IMR-90 (cell line): Measurements from ENCODE around the gene SYNE3. TPM values are rescaled to one million over a fixed set of nuclear protein-coding genes. Genes with fewer than 3 reads are reported as not detected.
A peak's percentile ranks its signal among the peaks of the same experiment; 100 is the strongest.

Experiments used
- ATAC-seq: fragments of 200-7000 bp; cut with Tn5 transposase; 2 replicates; pipeline ENCODE4 v1.9.1; 2020; ENCODE audit warnings: low read depth, mild to moderate bottlenecking, moderate library complexity
- BruUV-seq: library from RNA; stranded (reverse); fragments of 400-500 nt; replicated peaks from 2 replicates; lab custom pipeline; 2021; lab: Mats Ljungman, UMichigan
- CTCF ChIA-PET: fragments of 300-600 bp; formaldehyde crosslinking; extraction: SDS; loops from one replicate; lab custom pipeline; 2021; ENCODE audit warnings: antibody characterized with exemption; lab: Yijun Ruan, JAX
- POLR2A ChIA-PET: fragments of 300-600 bp; sonication (Branson Sonifier 250); formaldehyde crosslinking; loops from one replicate; lab custom pipeline; 2022; ENCODE audit warnings: antibody characterized with exemption; ENCODE audit not compliant: unreplicated experiment; lab: Charles Lee
- DNase-seq: peaks from one replicate; pipeline ENCODE4 v3.0.0; 2013
- H2AFZ ChIP-seq: replicated peaks from 2 replicates; pipeline ENCODE3; 2013; ENCODE audit warnings: low read length, mild to moderate bottlenecking; ENCODE audit not compliant: poor library complexity
- H2AK5ac ChIP-seq: 2 replicates; pipeline ENCODE4 v1.6.1; 2013; ENCODE audit warnings: low read depth, low read length, inconsistent platforms
- H2AK9ac ChIP-seq: replicated peaks from 2 replicates; pipeline ENCODE3; 2013; ENCODE audit warnings: mild to moderate bottlenecking, low read depth, low read length, moderate library complexity; ENCODE audit not compliant: poor library complexity
- H2BK120ac ChIP-seq: 2 replicates; pipeline ENCODE4 v1.6.1; 2013; ENCODE audit warnings: low read depth, low read length, inconsistent platforms
- H2BK15ac ChIP-seq: 3 replicates; pipeline ENCODE4 v1.6.1; 2013; ENCODE audit warnings: low read depth, low read length, inconsistent platforms
- H2BK20ac ChIP-seq: 2 replicates; pipeline ENCODE4 v1.6.1; 2013; ENCODE audit warnings: low read depth, mild to moderate bottlenecking, inconsistent platforms, low read length, moderate library complexity
- H2BK5ac ChIP-seq: 2 replicates; pipeline ENCODE4 v1.6.1; 2013; ENCODE audit warnings: mild to moderate bottlenecking, low read depth, low read length, inconsistent platforms; ENCODE audit not compliant: poor library complexity, severe bottlenecking
- H3K14ac ChIP-seq: replicated peaks from 2 replicates; pipeline ENCODE4 v1.6.1; 2013; ENCODE audit warnings: low read depth, low read length, inconsistent platforms
- H3K18ac ChIP-seq: 2 replicates; pipeline ENCODE4 v1.6.1; 2013; ENCODE audit warnings: low read depth, low read length, control low read depth
- H3K23ac ChIP-seq: 2 replicates; pipeline ENCODE4 v1.6.1; 2013; ENCODE audit warnings: low read depth, low read length, inconsistent platforms
- H3K27ac ChIP-seq: 2 replicates; pipeline ENCODE4 v1.5.1; 2013; ENCODE audit warnings: mild to moderate bottlenecking, control low read depth, low read length; ENCODE audit not compliant: insufficient read depth
- H3K27me3 ChIP-seq: 2 replicates; pipeline ENCODE4 v1.6.1; 2013; ENCODE audit warnings: low read length; ENCODE audit not compliant: control insufficient read depth, insufficient read depth
- H3K36me3 ChIP-seq: 2 replicates; pipeline ENCODE4 v1.6.1; 2013; ENCODE audit warnings: low read length, mixed read lengths; ENCODE audit not compliant: control insufficient read depth, insufficient read depth
- H3K4ac ChIP-seq: 2 replicates; pipeline ENCODE4 v1.6.1; 2013; ENCODE audit warnings: low read depth, low read length, inconsistent platforms
- H3K4me1 ChIP-seq: 2 replicates; pipeline ENCODE4 v1.6.1; 2013; ENCODE audit warnings: low read length, mixed read lengths; ENCODE audit not compliant: control insufficient read depth, insufficient read depth
- H3K4me2 ChIP-seq: 2 replicates; pipeline ENCODE4 v1.6.1; 2013; ENCODE audit warnings: low read depth, mild to moderate bottlenecking, control low read depth, low read length, moderate library complexity
- H3K4me3 ChIP-seq: 2 replicates; pipeline ENCODE4 v1.5.1; 2013; ENCODE audit warnings: low read depth, mild to moderate bottlenecking, control low read depth, low read length, moderate library complexity; ENCODE audit not compliant: insufficient read depth
- H3K56ac ChIP-seq: 2 replicates; pipeline ENCODE4 v1.6.1; 2013; ENCODE audit warnings: low read length, inconsistent platforms; ENCODE audit not compliant: insufficient read depth; ENCODE audit errors: extremely low read depth
- H3K79me1 ChIP-seq, 2 experiments: 2 replicates each; pipeline ENCODE4 v1.6.1; 2013; ENCODE audit warnings: low read length in 2 of 2, inconsistent platforms in 1 of 2, low read depth in 1 of 2
- H3K9ac ChIP-seq: 2 replicates; pipeline ENCODE4 v1.6.1; 2013; ENCODE audit warnings: low read depth, low read length, control low read depth
- H3K9me1 ChIP-seq: 2 replicates; pipeline ENCODE4 v1.6.1; 2013; ENCODE audit warnings: low read length, inconsistent platforms; ENCODE audit not compliant: insufficient read depth
- H3K9me3 ChIP-seq: 2 replicates; pipeline ENCODE4 v1.6.1; 2013; ENCODE audit warnings: low read length; ENCODE audit not compliant: control insufficient read depth, insufficient read depth
- H4K20me1 ChIP-seq: 2 replicates; pipeline ENCODE4 v1.6.1; 2013; ENCODE audit warnings: low read length, inconsistent platforms; ENCODE audit not compliant: insufficient read depth
- H4K5ac ChIP-seq: 2 replicates; pipeline ENCODE4 v1.6.1; 2013; ENCODE audit warnings: mild to moderate bottlenecking, low read depth, low read length, control low read depth
- H4K8ac ChIP-seq, 2 experiments: 2 replicates each; pipeline ENCODE4 v1.6.1; 2013; ENCODE audit warnings: low read depth in 2 of 2, low read length in 2 of 2, control low read depth in 1 of 2, inconsistent platforms in 1 of 2
- H4K91ac ChIP-seq: 2 replicates; pipeline ENCODE4 v1.6.1; 2013; ENCODE audit warnings: low read depth, low read length, inconsistent platforms; ENCODE audit not compliant: insufficient read depth
- BHLHE40 ChIP-seq: fragments of 150-350 bp; IDR thresholded peaks from 2 replicates; pipeline ENCODE4 v1.6.1; 2016; ENCODE audit warnings: mild to moderate bottlenecking, low read depth, low read length
- CEBPB ChIP-seq: IDR thresholded peaks from 2 replicates; pipeline ENCODE4 v1.6.1; 2012; ENCODE audit warnings: low read depth, low read length, improper control_type of control experiment
- CHD1 ChIP-seq: IDR thresholded peaks from 2 replicates; pipeline ENCODE4 v1.6.1; 2012; ENCODE audit warnings: low read depth, low read length, improper control_type of control experiment
- ELK1 ChIP-seq: fragments of 150-350 bp; IDR thresholded peaks from 2 replicates; pipeline ENCODE4 v1.6.1; 2016; ENCODE audit warnings: low read depth, mild to moderate bottlenecking, low read length, moderate library complexity, borderline replicate concordance
- FOS ChIP-seq: fragments of 150-350 bp; IDR thresholded peaks from 2 replicates; pipeline ENCODE4 v1.6.1; 2016; ENCODE audit warnings: low read depth, low read length
- MAFK ChIP-seq: IDR thresholded peaks from 2 replicates; pipeline ENCODE4 v1.6.1; 2012; ENCODE audit warnings: low read depth, low read length, improper control_type of control experiment
- MXI1 ChIP-seq: IDR thresholded peaks from 2 replicates; pipeline ENCODE4 v1.6.1; 2012; ENCODE audit warnings: low read depth, mild to moderate bottlenecking, low read length, moderate library complexity, borderline replicate concordance
- NFE2L2 ChIP-seq: fragments of 150-350 bp; IDR thresholded peaks from 2 replicates; pipeline ENCODE4 v1.6.1; 2016; ENCODE audit warnings: low read depth, mild to moderate bottlenecking, low read length
- POLR2A ChIP-seq: IDR thresholded peaks from 2 replicates; pipeline ENCODE4 v1.6.1; 2012; ENCODE audit warnings: mild to moderate bottlenecking, low read depth, low read length
- RAD21 ChIP-seq: IDR thresholded peaks from 2 replicates; pipeline ENCODE4 v1.6.1; 2012; ENCODE audit warnings: low read length, improper control_type of control experiment
- RCOR1 ChIP-seq: IDR thresholded peaks from 2 replicates; pipeline ENCODE4 v1.6.1; 2012; ENCODE audit warnings: mild to moderate bottlenecking, low read length, improper control_type of control experiment; ENCODE audit not compliant: insufficient replicate concordance
- RFX5 ChIP-seq: IDR thresholded peaks from 2 replicates; pipeline ENCODE4 v1.8.0; 2012; ENCODE audit warnings: low read depth, mild to moderate bottlenecking, low read length, moderate library complexity
- USF2 ChIP-seq: fragments of 150-350 bp; IDR thresholded peaks from 2 replicates; pipeline ENCODE4 v1.6.1; 2017; ENCODE audit warnings: mild to moderate bottlenecking, antibody characterized with exemption, low read length, low read depth
- WGBS, 2 experiments: methylation state at CpG; one replicate each; pipeline versions ENCODE4 v1.1.5 to v1.1.7; 2013; ENCODE audit warnings: missing lambda C conversion rate in 2 of 2; ENCODE audit not compliant: insufficient read length in 1 of 2; ENCODE audit errors: extremely low coverage in 2 of 2; 5-methylcytosine and 5-hydroxymethylcytosine counted together
- dilution Hi-C: fragments of 300-500 bp; cut with HindIII; formaldehyde crosslinking; loops from one replicate; pipeline ENCODE4 v1.14.3; 2018; ENCODE audit warnings: low sequenced_read_pairs; ENCODE audit not compliant: unreplicated experiment
- in situ Hi-C: fragments of 300-500 bp; cut with MboI; formaldehyde crosslinking; loops from 3 replicates; pipeline ENCODE4 v1.14.3; 2019; ENCODE audit warnings: low sequenced_read_pairs, inconsistent platforms, mixed read lengths
- intact Hi-C: fragments of 100-400 bp; cut with micrococcal nuclease; formaldehyde crosslinking; loops from 2 replicates; pipeline ENCODE4 v1.10.0; 2022
- polyA plus RNA-seq, 3 experiments: library from polyadenylated mRNA; depleted of rRNA; stranded (reverse); fragments of >200 nt; gene quantifications; 2 replicates each; pipeline ENCODE4 v1.2.3, GENCODE V29; 2012; ENCODE audit warnings: low replicate concordance in 1 of 3
- total RNA-seq: library from RNA; depleted of rRNA; stranded (reverse); fragments of >200 nt; gene quantifications from 2 replicates; pipeline ENCODE4 v1.2.3, GENCODE V29; 2012

Gene SYNE3
- total and polyA plus RNA-seq, 2 of the 4 experiments (the other 2 are of a cell fraction), result 2.9 to 5.0 TPM

GRCh38 chr14:95531473-95531872 lies 15.0 kb upstream of the SYNE3 start:
- intact Hi-C loops (loop anchor here (1.0 to 10.0 kb wide), 5 partner anchors 89 to 929 kb away; no protein-coding TSS in a partner anchor), in situ Hi-C loops (loop anchor here (25.0 kb wide), 1 partner anchor 731 kb away; the partner anchor contains the start of gene BDKRB1), dilution Hi-C loops (no loop called here)
- DNase-seq, result peak; percentile 95
- Histone ChIP-seq H2AK9ac (no peak overlapping the region), H4K91ac (no peak overlapping the region), H4K20me1 (peaks cover 19% of the 10 kb centered on the region), H3K4me3 (no peak overlapping the region), H2BK15ac (no peak overlapping the region), H3K14ac (peak overlapping the region; percentile 76; the same call in 1 of the 2 replicates), H3K27ac (peak overlapping the region; percentile 36; the same call in 1 of the 2 replicates), H3K18ac (no peak overlapping the region), H2BK5ac (peak overlapping the region; percentile 86), H2BK120ac (peak overlapping the region; percentile 92), H4K5ac (no peak overlapping the region), H3K27me3 (no peaks in the 10 kb centered on the region), H3K56ac (0 out of 2 replicates have a peak overlapping the region, but pooled peaks have one; percentile 45), H3K36me3 (no peaks in the 10 kb centered on the region), H3K79me1 (peaks cover 23 to 57% of the 10 kb centered on the region in 2 experiments), H3K9me3 (no peaks in the 10 kb centered on the region), H3K9ac (no peak overlapping the region), H2AK5ac (no peak overlapping the region), H3K23ac (peak overlapping the region; percentile 14; the same call in 1 of the 2 replicates), H3K4ac (peak overlapping the region; percentile 93; the same call in 1 of the 2 replicates), H3K4me2 (peak overlapping the region; percentile 23; the same call in 1 of the 2 replicates), H2BK20ac (peak overlapping the region; percentile 12; the same call in 1 of the 2 replicates), H3K9me1 (peaks cover 9% of the 10 kb centered on the region), H4K8ac (peak overlapping the region in 1 of 2 experiments; percentile 81; a peak in 3 of 4 replicates), H2AFZ (no peak overlapping the region), H3K4me1 (peaks cover 16% of the 10 kb centered on the region)
- no CpG with 5 or more reads among the region's 3 CpGs for WGBS, 2 experiments
- ChIA-PET CTCF (interaction anchor here (0.7 to 1.3 kb wide), 2 partner anchors 19 to 89 kb away, joined by 3 to 4 read pairs; no protein-coding TSS in a partner anchor), POLR2A (interaction anchor here (1.3 kb wide), 1 partner anchor 9 kb away, joined by 3 read pairs; no protein-coding TSS in a partner anchor)
- ATAC-seq, result peak; percentile 7
- no TSS peak for BruUV-seq
- TF ChIP-seq MXI1 (no peak), CEBPB (no peak), MAFK (peak; percentile 99), RFX5 (no peak), FOS (0 out of 2 replicates have a peak, but pooled peaks have one; percentile 50), RAD21 (no peak), ELK1 (no peak), CHD1 (no peak), POLR2A (no peak), NFE2L2 (no peak), RCOR1 (no peak), USF2 (no peak), BHLHE40 (peak; percentile 55; the same call in 1 of the 2 replicates)
